ENCODE measurements around the gene MTFP1. TPM values are rescaled to one million over a fixed set of nuclear protein-coding genes. Genes with fewer than 3 reads are reported as not detected.
A peak's percentile ranks its signal among the peaks of the same experiment; 100 is the strongest.

The MTFP1 gene
- total and polyA plus RNA-seq, 7 experiments from 2014 or later: 10.2 to 68.2 (median 26.7) TPM

DNA sequence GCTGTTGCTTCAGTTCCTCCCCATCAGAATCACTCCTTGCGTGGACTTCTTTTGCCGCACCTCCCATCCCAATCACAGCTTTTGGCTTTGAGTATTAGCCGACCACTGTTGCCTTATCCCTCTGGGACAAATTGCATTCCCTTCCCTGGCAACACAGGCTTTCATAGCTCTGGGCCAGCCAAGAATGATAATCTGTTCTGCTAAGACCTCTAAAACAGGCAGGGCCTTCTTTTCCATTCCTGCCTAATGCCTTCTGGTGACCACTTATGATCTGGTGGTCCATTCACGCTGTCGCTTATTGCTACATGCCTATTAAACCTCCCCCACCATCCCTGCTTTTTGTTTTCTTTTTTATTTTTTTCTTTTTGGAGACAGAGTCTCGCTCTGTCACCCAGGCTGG lies 19.2 kb upstream of the MTFP1 start:
- intact Hi-C loops (cut with micrococcal nuclease): no loop called here
- no peak for ATAC-seq
- Histone ChIP-seq H3K4me3 (ENCODE audit: low read length) (no peak overlapping the region), H3K9me3 (ENCODE audit: control insufficient read depth in 2 of 3, low read length in 3 of 3) (no peaks in the 10 kb centered on the region), H3K27me3 (ENCODE audit: control insufficient read depth in 2 of 2, insufficient read depth in 2 of 2, low read length in 2 of 2) (no peaks in the 10 kb centered on the region), H3K4me1 (ENCODE audit: control insufficient read depth in 2 of 2, insufficient read depth in 2 of 2, low read length in 2 of 2) (peaks cover 0 to 8% of the 10 kb centered on the region in 2 donors), H3K27ac (ENCODE audit: low read depth, low read length) (no peak overlapping the region), H3K36me3 (ENCODE audit: control insufficient read depth in 2 of 3, insufficient read depth in 3 of 3, low read length in 3 of 3) (peaks cover 0 to 57% (median 0%) of the 10 kb centered on the region in 3 experiments)
- ChIA-PET POLR2A (interaction anchor here (0.5 to 4.3 kb wide), 5 partner anchors 8 to 52 kb away, joined by 3 to 29 read pairs (median 5); partner anchors contain the start of gene SEC14L2), CTCF (interaction anchor here (1.5 to 1.6 kb wide), 2 partner anchors 16 to 118 kb away, joined by 4 read pairs; partner anchors contain the start of gene CASTOR1)
- Mint-ChIP-seq H3K27me3 (no peaks in the 10 kb centered on the region), H3K4me1 (peaks cover 2 to 18% (median 9%) of the 10 kb centered on the region in 7 donors), H3K27ac (peak overlapping the region in 1 of 9 donors; percentile 66), H3K9me3 (no peaks in the 10 kb centered on the region), H3K4me3 (no peak overlapping the region), H3K36me3 (peaks cover 0 to 33% (median 7%) of the 10 kb centered on the region in 5 donors)
- no peak for DNase-seq

DNA sequence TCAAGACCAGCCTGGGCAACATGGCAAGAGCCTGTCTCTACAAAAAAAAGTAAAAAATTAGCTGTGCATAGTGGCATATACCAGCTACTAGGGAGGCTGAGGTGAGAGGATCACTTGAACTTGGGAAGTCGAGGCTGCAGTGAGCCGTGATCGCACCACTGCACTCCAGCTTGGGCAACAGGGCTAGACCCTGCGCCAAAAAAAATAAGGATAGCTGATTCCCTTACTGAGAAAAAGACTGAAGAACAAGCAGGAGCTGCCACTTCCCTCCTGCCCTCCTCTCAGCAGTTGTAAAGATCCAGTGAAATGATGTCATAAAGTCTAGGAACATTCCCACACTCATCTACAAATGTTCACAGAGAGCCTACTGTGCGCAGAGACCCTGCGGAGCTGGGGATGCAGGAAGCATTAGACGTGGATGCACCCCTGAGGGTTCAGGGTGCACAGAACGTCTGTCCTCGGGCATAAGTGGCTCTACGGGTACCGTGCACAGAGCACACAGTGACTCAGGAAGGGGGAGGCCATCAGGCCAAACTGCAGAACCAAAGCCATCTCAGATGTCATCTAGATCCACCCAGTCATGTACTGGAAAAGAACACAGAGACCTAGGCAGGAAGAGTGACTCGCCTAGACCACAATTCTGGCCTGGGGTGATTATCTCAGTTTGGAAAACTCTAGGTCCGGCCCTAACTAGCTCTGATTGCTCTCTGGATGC lies 17.0 kb upstream of the MTFP1 start:
- Mint-ChIP-seq H3K27me3 (no peaks in the 10 kb centered on the region), H3K9me3 (no peaks in the 10 kb centered on the region), H3K4me1 (peaks cover 12 to 37% (median 27%) of the 10 kb centered on the region in 7 donors), H3K27ac (peak overlapping the region in 4 of 9 donors; percentile 17 to 41 (median 22)), H3K36me3 (peaks cover 3 to 42% (median 12%) of the 10 kb centered on the region in 5 donors), H3K4me3 (no peak overlapping the region)
- H3K36me3 ChIP-seq (ENCODE audit: control insufficient read depth in 2 of 3, insufficient read depth in 3 of 3, low read length in 3 of 3): peaks cover 0 to 62% (median 0%) of the 10 kb centered on the region in 3 experiments
- ATAC-seq (no peak), DNase-seq (no peak)
- no peak overlapping the region for H3K27ac ChIP-seq (ENCODE audit: low read depth, low read length)
- peaks cover 0 to 18% of the 10 kb centered on the region in 2 donors for H3K4me1 ChIP-seq (ENCODE audit: control insufficient read depth in 2 of 2, insufficient read depth in 2 of 2, low read length in 2 of 2)
- ChIA-PET CTCF (no interaction called here), POLR2A (interaction anchor here (4.3 to 8.4 kb wide), 2 partner anchors 11 to 15 kb away, joined by 29 to 52 read pairs; partner anchors contain the start of gene SEC14L2)
- no peaks in the 10 kb centered on the region for H3K27me3 ChIP-seq (ENCODE audit: control insufficient read depth in 2 of 2, insufficient read depth in 2 of 2, low read length in 2 of 2)
- no peak overlapping the region for H3K4me3 ChIP-seq (ENCODE audit: low read length)
- intact Hi-C loops (cut with micrococcal nuclease): no loop called here
- no peaks in the 10 kb centered on the region for H3K9me3 ChIP-seq (ENCODE audit: control insufficient read depth in 2 of 3, low read length in 3 of 3)

DNA sequence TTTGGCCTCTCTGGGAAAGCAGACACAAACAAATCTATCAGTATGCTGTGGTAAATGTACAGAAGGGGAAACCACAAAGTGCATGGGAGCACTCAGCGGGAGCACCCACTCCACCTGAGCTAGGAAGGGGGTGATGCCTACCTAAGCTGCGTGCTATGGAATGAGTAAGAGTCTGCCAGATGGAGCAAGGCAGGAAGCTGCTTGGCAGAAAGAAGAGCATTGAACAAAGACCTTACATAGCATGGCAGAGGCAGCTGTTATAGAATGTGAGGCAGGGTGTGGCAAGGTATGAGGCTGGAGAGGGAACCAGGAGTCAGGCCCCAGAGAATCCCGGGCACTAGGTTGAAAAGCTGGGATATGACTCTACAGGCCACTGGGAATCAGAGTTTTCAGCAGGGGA lies 13.8 kb upstream of the MTFP1 start:
- H3K27ac Mint-ChIP-seq: peak overlapping the region in 8 of 9 donors; percentile 69 to 96 (median 88)
- CTCF ChIA-PET: interaction anchor here (0.6 to 2.1 kb wide), 5 partner anchors 12 to 122 kb away, joined by 3 to 8 read pairs (median 4); partner anchors contain the start of gene CASTOR1
- no peaks in the 10 kb centered on the region for H3K9me3 ChIP-seq (ENCODE audit: control insufficient read depth in 2 of 3, low read length in 3 of 3)

DNA sequence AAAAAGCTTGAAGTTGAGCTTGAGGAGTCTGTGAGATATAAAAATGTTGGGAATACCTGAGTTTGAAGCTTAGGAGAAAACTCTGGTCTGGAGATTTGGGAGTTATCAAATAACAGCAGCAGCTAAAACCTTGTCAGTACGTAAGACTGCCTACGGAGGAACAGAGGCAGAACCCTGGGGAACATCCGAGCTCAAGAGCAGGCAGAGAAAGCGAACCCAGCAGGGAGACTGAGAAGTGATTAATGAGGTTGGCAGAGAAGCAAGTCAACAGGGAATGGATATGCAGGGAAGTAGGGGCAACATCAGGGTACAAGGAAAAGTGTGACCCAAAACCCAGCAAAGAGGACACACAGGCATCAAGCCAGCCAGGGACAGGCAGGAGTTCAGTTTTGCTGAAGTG lies 12.6 kb upstream of the MTFP1 start:
- ATAC-seq: no peak
- peak overlapping the region; percentile 62 for H3K27ac ChIP-seq (ENCODE audit: low read depth, low read length)
- ChIA-PET CTCF (interaction anchor here (0.8 to 3.0 kb wide), 6 partner anchors 11 to 123 kb away, joined by 3 to 19 read pairs (median 4); partner anchors contain the start of gene CASTOR1), POLR2A (interaction anchor here (0.6 to 8.4 kb wide), 3 partner anchors 11 to 861 kb away, joined by 4 to 90 read pairs (median 52); partner anchors contain the start of genes MTFP1 and SEC14L2)
- H3K4me1 ChIP-seq (ENCODE audit: control insufficient read depth in 2 of 2, insufficient read depth in 2 of 2, low read length in 2 of 2): peaks cover 0 to 38% of the 10 kb centered on the region in 2 donors
- Mint-ChIP-seq H3K4me3 (peak overlapping the region in 9 of 10 donors; percentile 23 to 77 (median 65)), H3K36me3 (peaks cover 8 to 49% (median 34%) of the 10 kb centered on the region in 5 donors), H3K4me1 (peaks cover 22 to 65% (median 56%) of the 10 kb centered on the region in 7 donors), H3K27me3 (no peaks in the 10 kb centered on the region), H3K27ac (peak overlapping the region in 8 of 9 donors; percentile 68 to 99 (median 93)), H3K9me3 (peaks cover 0 to 2% (median 0%) of the 10 kb centered on the region in 11 donors)
- peaks cover 1 to 58% (median 6%) of the 10 kb centered on the region in 3 experiments for H3K36me3 ChIP-seq (ENCODE audit: control insufficient read depth in 2 of 3, insufficient read depth in 3 of 3, low read length in 3 of 3)
- DNase-seq: no peak
- H3K9me3 ChIP-seq (ENCODE audit: control insufficient read depth in 2 of 3, low read length in 3 of 3): no peaks in the 10 kb centered on the region
- intact Hi-C loops (cut with micrococcal nuclease): no loop called here
- H3K4me3 ChIP-seq (ENCODE audit: low read length): no peak overlapping the region
- H3K27me3 ChIP-seq (ENCODE audit: control insufficient read depth in 2 of 2, insufficient read depth in 2 of 2, low read length in 2 of 2): no peaks in the 10 kb centered on the region

More for the DNA sequence above, 13.8 kb upstream of the MTFP1 start:
- H3K36me3 Mint-ChIP-seq: peaks cover 8 to 44% (median 24%) of the 10 kb centered on the region in 5 donors
- POLR2A ChIA-PET: interaction anchor here (0.6 to 8.4 kb wide), 3 partner anchors 12 to 355 kb away, joined by 3 to 90 read pairs (median 52); partner anchors contain the start of genes MTFP1 and SEC14L2
- no peaks in the 10 kb centered on the region for H3K27me3 ChIP-seq (ENCODE audit: control insufficient read depth in 2 of 2, insufficient read depth in 2 of 2, low read length in 2 of 2)
- H3K4me1 ChIP-seq (ENCODE audit: control insufficient read depth in 2 of 2, insufficient read depth in 2 of 2, low read length in 2 of 2): peaks cover 0 to 38% of the 10 kb centered on the region in 2 donors
- peaks cover 22 to 62% (median 55%) of the 10 kb centered on the region in 7 donors for H3K4me1 Mint-ChIP-seq
- no peak overlapping the region for H3K27ac ChIP-seq (ENCODE audit: low read depth, low read length)
- DNase-seq: peak in 1 of 9 donors; percentile 8
- no peak for ATAC-seq
- no peak overlapping the region for H3K4me3 ChIP-seq (ENCODE audit: low read length)
- no peaks in the 10 kb centered on the region for H3K27me3 Mint-ChIP-seq
- intact Hi-C loops (cut with micrococcal nuclease): no loop called here
- H3K9me3 Mint-ChIP-seq: peaks cover 0 to 2% (median 0%) of the 10 kb centered on the region in 11 donors
- H3K4me3 Mint-ChIP-seq: peak overlapping the region in 3 of 10 donors; percentile 23 to 55 (median 29)
- peaks cover 0 to 57% (median 6%) of the 10 kb centered on the region in 3 experiments for H3K36me3 ChIP-seq (ENCODE audit: control insufficient read depth in 2 of 3, insufficient read depth in 3 of 3, low read length in 3 of 3)

DNA sequence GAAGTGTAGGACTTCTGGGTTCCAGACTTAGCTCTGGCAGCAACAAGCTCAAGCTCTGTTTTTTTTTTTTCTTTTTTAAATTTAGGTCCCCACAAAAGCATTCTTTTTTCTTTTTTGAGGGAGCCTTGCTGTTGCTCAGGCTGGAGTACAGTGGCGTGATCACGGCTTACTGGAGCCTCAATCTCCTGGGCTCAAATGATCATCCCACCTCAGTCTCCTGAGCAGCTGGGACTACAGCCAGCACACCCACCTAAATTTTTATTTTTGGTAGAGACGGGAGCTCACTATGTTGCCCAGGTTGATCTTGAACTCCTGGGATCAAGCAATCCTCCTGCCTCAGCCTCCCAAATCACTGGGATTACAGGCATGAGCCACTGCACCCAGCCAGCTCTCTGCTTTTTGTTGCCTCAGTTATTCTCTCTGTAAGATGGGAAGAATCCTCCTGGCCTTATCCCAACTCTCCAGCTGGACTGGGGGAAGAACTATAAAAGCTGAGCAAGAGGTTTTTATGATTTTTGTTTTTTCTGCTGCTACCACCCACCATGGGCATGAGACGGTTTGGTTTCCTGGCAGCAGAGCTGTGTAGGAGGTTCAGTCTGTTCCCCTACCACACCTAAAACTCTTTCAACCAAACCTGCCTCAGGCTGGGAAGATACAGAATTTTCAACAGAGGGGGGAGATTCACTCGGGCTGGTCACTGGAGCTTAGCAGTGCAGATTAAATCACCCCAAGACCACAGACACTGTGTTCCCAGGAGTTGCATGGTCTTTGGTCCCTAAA lies 11.6 kb upstream of the MTFP1 start:
- ATAC-seq: peak; percentile 71
- H3K36me3 Mint-ChIP-seq: peaks cover 8 to 56% (median 36%) of the 10 kb centered on the region in 5 donors

More for the DNA sequence above, 11.6 kb upstream of the MTFP1 start:
- Histone ChIP-seq H3K36me3 (ENCODE audit: control insufficient read depth in 2 of 3, insufficient read depth in 3 of 3, low read length in 3 of 3) (peaks cover 7 to 58% (median 11%) of the 10 kb centered on the region in 3 experiments), H3K4me1 (ENCODE audit: control insufficient read depth in 2 of 2, insufficient read depth in 2 of 2, low read length in 2 of 2) (peaks cover 0 to 38% of the 10 kb centered on the region in 2 donors), H3K27ac (ENCODE audit: low read depth, low read length) (peak overlapping the region; percentile 62), H3K27me3 (ENCODE audit: control insufficient read depth in 2 of 2, insufficient read depth in 2 of 2, low read length in 2 of 2) (no peaks in the 10 kb centered on the region), H3K4me3 (ENCODE audit: low read length) (peak overlapping the region; percentile 40), H3K9me3 (ENCODE audit: control insufficient read depth in 2 of 3, low read length in 3 of 3) (no peaks in the 10 kb centered on the region)
- Mint-ChIP-seq H3K4me1 (peaks cover 22 to 65% (median 56%) of the 10 kb centered on the region in 7 donors), H3K4me3 (peak overlapping the region; percentile 42 to 79 (median 72)), H3K27ac (peak overlapping the region; percentile 68 to 99 (median 91)), H3K27me3 (no peaks in the 10 kb centered on the region), H3K9me3 (peaks cover 0 to 2% (median 0%) of the 10 kb centered on the region in 11 donors)
- ChIA-PET POLR2A (interaction anchor here (0.6 to 8.4 kb wide), 6 partner anchors 8 to 860 kb away, joined by 3 to 90 read pairs (median 4); partner anchors contain the start of genes MTFP1 and SEC14L2), CTCF (interaction anchor here (0.8 to 3.0 kb wide), 8 partner anchors 10 to 306 kb away, joined by 3 to 19 read pairs (median 4); partner anchors contain the start of gene SEC14L2)
- DNase-seq: peak in 4 of 9 donors; percentile 25 to 44 (median 30)
- intact Hi-C loops (cut with micrococcal nuclease): loop anchor here in 1 of 2 donors (1.0 kb wide), 1 partner anchor 9 kb away; no protein-coding TSS in a partner anchor
